22Rv1 (cell line): Measurements from ENCODE around the gene TNFSF15.

Experiments used
- CTCF ChIP-seq: fragments of 450-650 bp; IDR thresholded peaks from 2 replicates; pipeline ENCODE4 v1.5.1; 2017; ENCODE audit warnings: mild to moderate bottlenecking
- ZFX ChIP-seq: fragments of 450-650 bp; IDR thresholded peaks from 2 replicates; pipeline ENCODE4 v1.6.1; 2017; ENCODE audit warnings: antibody characterized with exemption, borderline replicate concordance

GRCh38 chr9:114822708-114823107 is 16.9 kb upstream of the TNFSF15 start:
- TF ChIP-seq CTCF (no peak), ZFX (no peak)
